Measurements from ENCODE around the gene C6orf120.

DNA sequence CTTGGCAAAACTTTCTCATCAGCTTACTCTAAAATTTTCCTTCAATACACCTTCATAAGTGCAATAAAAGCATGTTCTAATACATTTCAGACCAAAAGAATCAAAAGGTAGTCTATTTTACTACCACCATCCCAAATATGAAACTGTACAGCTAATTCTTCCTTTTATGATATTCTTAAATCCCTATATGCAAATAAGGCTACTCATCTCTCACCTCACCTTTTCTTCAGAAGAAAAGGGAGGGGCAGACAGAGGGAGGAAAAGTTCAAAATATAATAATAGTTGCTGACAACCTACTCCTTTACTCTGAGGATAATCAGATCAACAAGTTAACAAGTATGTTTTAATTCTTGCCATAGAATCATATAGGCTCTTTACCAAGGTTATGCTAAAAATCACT lies 7.4 kb downstream of the C6orf120 start:
- TF ChIP-seq EZH2 (IDR thresholded peaks at IDR 0.05; ENCODE audit: low read length, unreplicated experiment) = no peak
- TF ChIP-seq, protein P1, sequence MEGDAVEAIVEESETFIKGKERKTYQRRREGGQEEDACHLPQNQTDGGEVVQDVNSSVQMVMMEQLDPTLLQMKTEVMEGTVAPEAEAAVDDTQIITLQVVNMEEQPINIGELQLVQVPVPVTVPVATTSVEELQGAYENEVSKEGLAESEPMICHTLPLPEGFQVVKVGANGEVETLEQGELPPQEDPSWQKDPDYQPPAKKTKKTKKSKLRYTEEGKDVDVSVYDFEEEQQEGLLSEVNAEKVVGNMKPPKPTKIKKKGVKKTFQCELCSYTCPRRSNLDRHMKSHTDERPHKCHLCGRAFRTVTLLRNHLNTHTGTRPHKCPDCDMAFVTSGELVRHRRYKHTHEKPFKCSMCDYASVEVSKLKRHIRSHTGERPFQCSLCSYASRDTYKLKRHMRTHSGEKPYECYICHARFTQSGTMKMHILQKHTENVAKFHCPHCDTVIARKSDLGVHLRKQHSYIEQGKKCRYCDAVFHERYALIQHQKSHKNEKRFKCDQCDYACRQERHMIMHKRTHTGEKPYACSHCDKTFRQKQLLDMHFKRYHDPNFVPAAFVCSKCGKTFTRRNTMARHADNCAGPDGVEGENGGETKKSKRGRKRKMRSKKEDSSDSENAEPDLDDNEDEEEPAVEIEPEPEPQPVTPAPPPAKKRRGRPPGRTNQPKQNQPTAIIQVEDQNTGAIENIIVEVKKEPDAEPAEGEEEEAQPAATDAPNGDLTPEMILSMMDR (conservative IDR thresholded peaks at IDR 0.05; ENCODE audit: low read depth, low read length) = no peak

All from PC-3 (cell line).